A673 (cell line): ENCODE measurements around the gene ACTN2. TPM values are rescaled to one million over a fixed set of nuclear protein-coding genes. Genes with fewer than 3 reads are reported as not detected.

Experiments used
- BruUV-seq: library from RNA; stranded (reverse); fragments of 400-500 nt; replicated peaks from 2 replicates; lab custom pipeline; 2021; lab: Mats Ljungman, UMichigan
- CTCF ChIA-PET: fragments of 300-600 bp; sonication (Branson Sonifier 250); formaldehyde crosslinking; loops from one replicate; lab custom pipeline; 2022; ENCODE audit warnings: antibody characterized with exemption; lab: Charles Lee
- POLR2A ChIA-PET: fragments of 300-600 bp; sonication (Branson Sonifier 250); formaldehyde crosslinking; loops from one replicate; lab custom pipeline; 2022; ENCODE audit warnings: antibody characterized with exemption; ENCODE audit not compliant: low non-redundant PET; lab: Charles Lee
- DNase-seq: peaks from one replicate; pipeline ENCODE4 v3.0.0-alpha.2; 2015; ENCODE audit warnings: low spot score
- H3K27ac ChIP-seq: fragments of 200-600 bp; sonication (generic); 2 replicates; pipeline ENCODE4 v1.5.1; 2016; ENCODE audit warnings: mixed run types, low read depth, mild to moderate bottlenecking, mixed read lengths, antibody characterized with exemption, low read length; ENCODE audit not compliant: poor library complexity, severe bottlenecking
- H3K27me3 ChIP-seq: fragments of 200-600 bp; sonication (generic); replicated peaks from 2 replicates; pipeline ENCODE4 v1.6.1; 2017; ENCODE audit warnings: mixed run types, low read depth, mild to moderate bottlenecking, mixed read lengths, antibody characterized with exemption, low read length; ENCODE audit not compliant: insufficient read depth, poor library complexity
- H3K36me3 ChIP-seq: fragments of 200-600 bp; sonication (generic); 2 replicates; pipeline ENCODE4 v1.6.1; 2016; ENCODE audit warnings: mixed run types, mild to moderate bottlenecking, mixed read lengths, antibody characterized with exemption, low read length; ENCODE audit not compliant: insufficient read depth, poor library complexity, severe bottlenecking
- H3K4me1 ChIP-seq: fragments of 200-600 bp; sonication (generic); 2 replicates; pipeline ENCODE4 v1.6.1; 2017; ENCODE audit warnings: mixed run types, mild to moderate bottlenecking, mixed read lengths, antibody characterized with exemption, low read length; ENCODE audit not compliant: insufficient read depth, poor library complexity, severe bottlenecking
- H3K4me3 ChIP-seq: fragments of 200-600 bp; sonication (generic); 2 replicates; pipeline ENCODE4 v1.5.1; 2016; ENCODE audit warnings: low read depth, mixed run types, mild to moderate bottlenecking, mixed read lengths, low read length; ENCODE audit not compliant: poor library complexity, severe bottlenecking
- H3K9me3 ChIP-seq: fragments of 200-600 bp; sonication (generic); 2 replicates; pipeline ENCODE4 v1.6.1; 2016; ENCODE audit warnings: mixed run types, low read depth, mild to moderate bottlenecking, mixed read lengths, antibody characterized with exemption, low read length; ENCODE audit not compliant: poor library complexity, severe bottlenecking
- CTCF ChIP-seq: fragments of 300-800, 200-600 bp; sonication (generic); conservative IDR thresholded peaks from 2 replicates; pipeline ENCODE4 v1.5.1; 2017; ENCODE audit warnings: low read depth, mild to moderate bottlenecking, antibody characterized with exemption, low read length, moderate library complexity, mixed read lengths
- EZH2 ChIP-seq: fragments of 200-600 bp; sonication (generic); IDR thresholded peaks from 2 replicates; pipeline ENCODE4 v1.6.1; 2017; ENCODE audit warnings: borderline replicate concordance, low read depth, mild to moderate bottlenecking, mixed read lengths, antibody characterized with exemption, low read length; ENCODE audit not compliant: poor library complexity, severe bottlenecking
- intact Hi-C: fragments of 100-400 bp; cut with micrococcal nuclease; formaldehyde crosslinking; loops from one replicate; pipeline ENCODE4 v1.10.0; 2022; ENCODE audit not compliant: unreplicated experiment
- total RNA-seq: library from RNA; stranded (reverse); gene quantifications from 2 replicates; pipeline ENCODE4 v1.2.3, GENCODE V29; 2021

ACTN2 gene
- total RNA-seq, 1 experiment from 2014 or later = 39.4 TPM

GRCh38 chr1:236686815-236687160 is 489 bp downstream of the ACTN2 start:
- no TSS peak for BruUV-seq
- no peaks in the 10 kb centered on the region for H3K27me3 ChIP-seq
- peak overlapping the region; percentile 80 for H3K27ac ChIP-seq
- ChIA-PET CTCF (interaction anchor here (0.6 kb wide), 1 partner anchor 14 kb away, joined by 7 read pairs; no protein-coding TSS in a partner anchor), POLR2A (no interaction called here)
- H3K36me3 ChIP-seq = no peaks in the 10 kb centered on the region
- DNase-seq = no peak
- intact Hi-C loops = loop anchor here (5.0 kb wide), 1 partner anchor 74 kb away; no protein-coding TSS in a partner anchor
- peak overlapping the region; percentile 69 for H3K4me3 ChIP-seq
- H3K4me1 ChIP-seq = peaks cover 16% of the 10 kb centered on the region
- no peak for TF ChIP-seq CTCF
- TF ChIP-seq EZH2 = no peak
- H3K9me3 ChIP-seq = no peaks in the 10 kb centered on the region

GRCh38 chr1:236687273-236687672 is 974 bp downstream of the ACTN2 start:
- POLR2A ChIA-PET = no interaction called here
- H3K4me1 ChIP-seq = peaks cover 20% of the 10 kb centered on the region
- H3K27ac ChIP-seq = peak overlapping the region; percentile 80
- BruUV-seq = no TSS peak
- no peaks in the 10 kb centered on the region for H3K9me3 ChIP-seq
- TF ChIP-seq CTCF = no peak
- DNase-seq = no peak
- peak overlapping the region; percentile 69 for H3K4me3 ChIP-seq
- H3K27me3 ChIP-seq = no peaks in the 10 kb centered on the region
- intact Hi-C loops = loop anchor here (5.0 kb wide), 1 partner anchor 75 kb away; no protein-coding TSS in a partner anchor
- H3K36me3 ChIP-seq = no peaks in the 10 kb centered on the region
- CTCF ChIA-PET = no interaction called here

GRCh38 chr1:236688705-236689104 is 2.4 kb downstream of the ACTN2 start:
- Histone ChIP-seq H3K36me3 (no peaks in the 10 kb centered on the region), H3K4me1 (peaks cover 35% of the 10 kb centered on the region), H3K4me3 (peak overlapping the region; percentile 69), H3K27me3 (no peaks in the 10 kb centered on the region), H3K9me3 (no peaks in the 10 kb centered on the region), H3K27ac (no peak overlapping the region)
- no peak for DNase-seq
- TF ChIP-seq EZH2 (no peak), CTCF (no peak)
- intact Hi-C loops = loop anchor here (5.0 kb wide), 1 partner anchor 76 kb away; no protein-coding TSS in a partner anchor
- CTCF ChIA-PET = no interaction called here
- POLR2A ChIA-PET = no interaction called here
- BruUV-seq = no TSS peak
